Osteoblast (primary cell): ENCODE data around the gene HDAC5. TPM values are rescaled to one million over a fixed set of nuclear protein-coding genes. Genes with fewer than 3 reads are reported as not detected.

ENCODE experiments used
- DNase-seq: peaks from one replicate; pipeline ENCODE4 v3.0.0; 2011; ENCODE audit warnings: low spot score, mixed read lengths; ENCODE audit not compliant: insufficient read length; ENCODE audit errors: missing footprints
- H2AFZ ChIP-seq: 2 replicates; pipeline ENCODE4 v1.6.0; 2011; ENCODE audit warnings: mild to moderate bottlenecking, low read length
- H3K27ac ChIP-seq: 2 replicates; pipeline ENCODE4 v1.5.1; 2011; ENCODE audit warnings: mild to moderate bottlenecking, low read depth, low read length, moderate library complexity
- H3K27me3 ChIP-seq: 2 replicates; pipeline ENCODE4 v1.6.0; 2012; ENCODE audit warnings: mild to moderate bottlenecking, control low read depth, inconsistent platforms, low read length, moderate library complexity; ENCODE audit not compliant: insufficient read depth
- H3K36me3 ChIP-seq: 2 replicates; pipeline ENCODE4 v1.5.1; 2011; ENCODE audit warnings: mild to moderate bottlenecking, low read length, control low read depth, moderate library complexity; ENCODE audit not compliant: insufficient read depth
- H3K4me1 ChIP-seq: 2 replicates; pipeline ENCODE4 v1.5.1; 2011; ENCODE audit warnings: mild to moderate bottlenecking, low read length, control low read depth, moderate library complexity; ENCODE audit not compliant: insufficient read depth
- H3K4me2 ChIP-seq: 2 replicates; pipeline ENCODE4 v1.6.0; 2011; ENCODE audit warnings: mild to moderate bottlenecking, low read length; ENCODE audit not compliant: insufficient read depth
- H3K4me3 ChIP-seq: fragments of 200-600 bp; sonication (generic); 3 replicates; pipeline ENCODE4 v1.5.1; 2012; ENCODE audit warnings: mild to moderate bottlenecking, low read length, inconsistent platforms; ENCODE audit not compliant: insufficient read depth
- H3K79me2 ChIP-seq: 2 replicates; pipeline ENCODE4 v1.6.0; 2012; ENCODE audit warnings: mild to moderate bottlenecking, low read length, control low read depth, inconsistent platforms; ENCODE audit not compliant: insufficient read depth
- H3K9me3 ChIP-seq: 2 replicates; pipeline ENCODE4 v1.5.1; 2011; ENCODE audit warnings: low read depth, low read length, control low read depth
- H4K20me1 ChIP-seq: 2 replicates; pipeline ENCODE4 v1.6.0; 2012; ENCODE audit warnings: mild to moderate bottlenecking, low read length, control low read depth; ENCODE audit not compliant: insufficient read depth
- CTCF ChIP-seq: IDR thresholded peaks from 2 replicates; pipeline ENCODE4 v1.5.1; 2011; ENCODE audit warnings: mild to moderate bottlenecking, low read depth, low read length, moderate library complexity; ENCODE audit errors: extremely low read depth
- total RNA-seq: library from RNA; depleted of rRNA; stranded (reverse); fragments of >200 nt; gene quantifications from 2 replicates; pipeline ENCODE4 v1.2.3, GENCODE V29; 2012

Gene HDAC5
- total RNA-seq, 1 donor: 85.4 TPM

- Histone ChIP-seq H3K27ac (peak overlapping the region; percentile 92), H4K20me1 (peaks cover 30% of the 10 kb centered on the region), H3K4me2 (peak overlapping the region; percentile 97), H3K27me3 (no peaks in the 10 kb centered on the region), H3K4me3 (peak overlapping the region; percentile 96), H3K4me1 (peaks cover 6% of the 10 kb centered on the region), H2AFZ (no peak overlapping the region), H3K36me3 (peaks cover 26% of the 10 kb centered on the region), H3K79me2 (peaks cover 65% of the 10 kb centered on the region), H3K9me3 (no peaks in the 10 kb centered on the region)
- no peak for TF ChIP-seq CTCF
- DNase-seq: peak; percentile 85
Measured at GRCh38 chr17:44065668-44066203, 57.7 kb downstream of the HDAC5 start.

GRCh38 chr17:44063704-44064639, 59.5 kb downstream of the HDAC5 start:
- Histone ChIP-seq H3K27ac (no peak overlapping the region), H3K27me3 (no peaks in the 10 kb centered on the region), H3K79me2 (peaks cover 80% of the 10 kb centered on the region), H3K36me3 (peaks cover 41% of the 10 kb centered on the region), H3K9me3 (no peaks in the 10 kb centered on the region), H2AFZ (no peak overlapping the region), H3K4me1 (no peaks in the 10 kb centered on the region), H3K4me3 (no peak overlapping the region), H3K4me2 (no peak overlapping the region), H4K20me1 (peaks cover 42% of the 10 kb centered on the region)
- no peak for TF ChIP-seq CTCF
- no peak for DNase-seq

DNA sequence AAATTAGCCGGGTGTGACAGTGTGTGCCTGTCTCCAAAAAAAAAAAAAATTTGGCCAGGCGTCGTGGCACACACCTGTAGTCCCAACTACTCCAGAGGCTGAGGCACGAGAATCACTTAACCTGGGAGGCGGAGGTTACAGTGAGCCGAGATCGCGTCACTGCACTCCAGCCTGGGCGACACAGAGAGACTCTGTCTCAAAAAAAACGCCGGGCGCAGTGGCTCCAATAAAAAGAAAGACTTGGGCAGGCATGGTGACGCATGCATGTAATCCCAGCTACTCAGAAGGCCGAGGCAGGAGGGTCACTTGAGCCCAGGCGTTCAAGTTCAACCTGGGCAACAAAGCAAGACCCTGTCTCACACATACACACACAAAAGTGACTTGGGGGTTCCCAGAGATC, 60.6 kb downstream of the HDAC5 start:
- no peak for TF ChIP-seq CTCF
- Histone ChIP-seq H3K27me3 (no peaks in the 10 kb centered on the region), H3K4me1 (no peaks in the 10 kb centered on the region), H3K27ac (no peak overlapping the region), H3K36me3 (peaks cover 45% of the 10 kb centered on the region), H3K79me2 (peaks cover 89% of the 10 kb centered on the region), H3K4me3 (no peak overlapping the region), H3K4me2 (no peak overlapping the region), H3K9me3 (no peaks in the 10 kb centered on the region), H2AFZ (no peak overlapping the region), H4K20me1 (peaks cover 44% of the 10 kb centered on the region)
- no peak for DNase-seq

GRCh38 chr17:44061446-44061845, 62.0 kb downstream of the HDAC5 start:
- H3K4me1 ChIP-seq: no peaks in the 10 kb centered on the region
- H2AFZ ChIP-seq: no peak overlapping the region
- DNase-seq: peak; percentile 80
- no peaks in the 10 kb centered on the region for H3K9me3 ChIP-seq
- no peak overlapping the region for H3K4me3 ChIP-seq
- TF ChIP-seq CTCF: no peak
- H3K27ac ChIP-seq: no peak overlapping the region
- no peaks in the 10 kb centered on the region for H3K27me3 ChIP-seq
- peaks cover 45% of the 10 kb centered on the region for H3K36me3 ChIP-seq
- H3K79me2 ChIP-seq: peaks cover 92% of the 10 kb centered on the region
- H4K20me1 ChIP-seq: peaks cover 46% of the 10 kb centered on the region
- no peak overlapping the region for H3K4me2 ChIP-seq
